Transverse colon (tissue), 4 donors: ENCODE data around the gene NOM1. TPM values are rescaled to one million over a fixed set of nuclear protein-coding genes. Genes with fewer than 3 reads are reported as not detected.
A peak's percentile ranks its signal among the peaks of the same experiment; 100 is the strongest.

Source experiments
- DNase-seq: peaks from one replicate; pipeline ENCODE4 v3.0.0-alpha.2; 2019
- H3K27ac ChIP-seq, 4 donors: fragments of 200-600 bp; sonication (generic); 2 replicates each; pipeline ENCODE4 v1.5.1; 2016 to 2018; ENCODE audit warnings: inconsistent platforms in 4 of 4
- H3K27me3 ChIP-seq: fragments of 200-600 bp; sonication (generic); 2 replicates; pipeline ENCODE4 v1.5.1; 2017; ENCODE audit warnings: inconsistent platforms
- H3K36me3 ChIP-seq, 4 donors: fragments of 200-600 bp; sonication (generic); 2 replicates each; pipeline ENCODE4 v1.5.1; 2017 to 2019; ENCODE audit warnings: inconsistent platforms in 4 of 4
- H3K4me1 ChIP-seq, 4 donors: fragments of 200-600 bp; sonication (generic); 2 replicates each; pipeline ENCODE4 v1.5.1; 2017 to 2020; ENCODE audit warnings: inconsistent platforms in 4 of 4
- H3K4me3 ChIP-seq, 4 donors: fragments of 200-600 bp; sonication (generic); 1 replicate in 1 of 4; 2 replicates in 3 of 4; pipeline versions ENCODE4 v1.5.1 to v1.6.1; 2017 to 2019; ENCODE audit warnings: inconsistent platforms in 4 of 4
- H3K9me3 ChIP-seq, 2 donors: fragments of 200-600 bp; sonication (generic); 2 replicates each; pipeline ENCODE4 v1.5.1; 2017 to 2019; ENCODE audit warnings: inconsistent platforms in 2 of 2
- EP300 ChIP-seq: sonication (generic); formaldehyde crosslinking; IDR thresholded peaks from one replicate; pipeline ENCODE4 v1.6.1; 2017; ENCODE audit warnings: antibody characterized with exemption, low read depth
- POLR2A ChIP-seq: fragments of 450-650 bp; IDR thresholded peaks from one replicate; pipeline ENCODE4 v1.6.1; 2016; ENCODE audit warnings: antibody characterized with exemption, mild to moderate bottlenecking, moderate library complexity
- POLR2AphosphoS5 ChIP-seq, 3 donors: sonication (generic); formaldehyde crosslinking; IDR thresholded peaks; one replicate each; pipeline ENCODE4 v1.6.1; 2016; ENCODE audit warnings: antibody characterized with exemption in 3 of 3
- WGBS, 2 donors: methylation state at CpG; one replicate each; pipeline ENCODE4 v1.1.5; 2018; ENCODE audit warnings: low coverage in 1 of 2; 5-methylcytosine and 5-hydroxymethylcytosine counted together
- in situ Hi-C, 4 donors: fragments of 200-750 bp; cut with MboI; loops; one replicate each; pipeline versions ENCODE4 v1.15.0 to v1.15.1; 2017; ENCODE audit warnings: low sequenced_read_pairs in 3 of 4, low pct_ligation_motif_present in 1 of 4, low pct_unique_long_range_greater_than_20kb in 1 of 4
- intact Hi-C: fragments of 100-400 bp; cut with DNase I; formaldehyde crosslinking; loops from one replicate; pipeline ENCODE4 v1.15.1; 2023; ENCODE audit warnings: low total_unique reads
- total RNA-seq, 4 donors: library from RNA; depleted of rRNA; stranded (reverse); fragments of >200 nt; gene quantifications; one replicate each; pipeline ENCODE4 v1.1.0, GENCODE V29; 2016
- TF ChIP-seq, protein P1 (sequence below), 5 experiments: fragments of 200-600 bp in 3 of 5; fragments of 450-650 bp in 2 of 5; sonication (generic) in 3 of 5; IDR thresholded peaks; 1 replicate in 2 of 5; 2 replicates in 3 of 5; pipeline ENCODE4 v1.5.1; 2016 to 2017; ENCODE audit warnings: antibody characterized with exemption in 5 of 5, inconsistent platforms in 3 of 5, mild to moderate bottlenecking in 2 of 5, moderate library complexity in 1 of 5

Gene NOM1
- total RNA-seq, 4 donors from 2014 or later: 6.6 to 22.4 (median 15.2) TPM

DNA sequence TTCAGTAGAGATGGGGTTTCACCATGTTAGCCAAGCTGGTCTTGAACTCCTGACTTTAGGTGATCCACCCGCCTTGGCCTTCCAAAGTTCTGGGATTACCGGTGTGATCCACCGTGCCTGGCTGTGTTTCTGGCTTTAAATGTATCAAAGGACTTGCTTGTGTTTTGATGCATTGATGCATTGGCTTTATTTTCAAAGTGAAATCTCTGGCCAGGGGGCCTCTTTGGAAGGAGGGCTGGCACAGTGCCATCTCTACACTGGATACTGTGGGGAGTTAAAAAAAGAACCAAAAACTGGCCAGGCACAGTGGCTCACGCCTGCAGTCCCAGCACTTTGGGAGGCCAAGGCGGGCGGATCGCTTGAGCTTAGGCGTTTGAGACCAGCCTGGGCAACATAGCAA lies 44.9 kb downstream of the NOM1 start:
- H3K4me1 ChIP-seq: peaks cover 0 to 7% (median 3%) of the 10 kb centered on the region in 4 donors
- DNase-seq: no peak
- in situ Hi-C loops: no loop called here
- H3K36me3 ChIP-seq: no peaks in the 10 kb centered on the region
- no peaks in the 10 kb centered on the region for H3K9me3 ChIP-seq
- TF ChIP-seq POLR2A (no peak), POLR2AphosphoS5 (IDR thresholded peaks at IDR 0.05) (no peak), EP300 (no peak)
- TF ChIP-seq, protein P1, sequence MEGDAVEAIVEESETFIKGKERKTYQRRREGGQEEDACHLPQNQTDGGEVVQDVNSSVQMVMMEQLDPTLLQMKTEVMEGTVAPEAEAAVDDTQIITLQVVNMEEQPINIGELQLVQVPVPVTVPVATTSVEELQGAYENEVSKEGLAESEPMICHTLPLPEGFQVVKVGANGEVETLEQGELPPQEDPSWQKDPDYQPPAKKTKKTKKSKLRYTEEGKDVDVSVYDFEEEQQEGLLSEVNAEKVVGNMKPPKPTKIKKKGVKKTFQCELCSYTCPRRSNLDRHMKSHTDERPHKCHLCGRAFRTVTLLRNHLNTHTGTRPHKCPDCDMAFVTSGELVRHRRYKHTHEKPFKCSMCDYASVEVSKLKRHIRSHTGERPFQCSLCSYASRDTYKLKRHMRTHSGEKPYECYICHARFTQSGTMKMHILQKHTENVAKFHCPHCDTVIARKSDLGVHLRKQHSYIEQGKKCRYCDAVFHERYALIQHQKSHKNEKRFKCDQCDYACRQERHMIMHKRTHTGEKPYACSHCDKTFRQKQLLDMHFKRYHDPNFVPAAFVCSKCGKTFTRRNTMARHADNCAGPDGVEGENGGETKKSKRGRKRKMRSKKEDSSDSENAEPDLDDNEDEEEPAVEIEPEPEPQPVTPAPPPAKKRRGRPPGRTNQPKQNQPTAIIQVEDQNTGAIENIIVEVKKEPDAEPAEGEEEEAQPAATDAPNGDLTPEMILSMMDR (IDR thresholded peaks at IDR 0.05): no peak
- no peak overlapping the region for H3K4me3 ChIP-seq
- 92% methylated on average over 8 of the region's 8 CpGs; no CpG with 5 or more reads in 1 of the 2 donors for WGBS, 2 donors
- H3K27ac ChIP-seq: no peak overlapping the region
- H3K27me3 ChIP-seq: peaks cover 27% of the 10 kb centered on the region
- intact Hi-C loops: no loop called here

DNA sequence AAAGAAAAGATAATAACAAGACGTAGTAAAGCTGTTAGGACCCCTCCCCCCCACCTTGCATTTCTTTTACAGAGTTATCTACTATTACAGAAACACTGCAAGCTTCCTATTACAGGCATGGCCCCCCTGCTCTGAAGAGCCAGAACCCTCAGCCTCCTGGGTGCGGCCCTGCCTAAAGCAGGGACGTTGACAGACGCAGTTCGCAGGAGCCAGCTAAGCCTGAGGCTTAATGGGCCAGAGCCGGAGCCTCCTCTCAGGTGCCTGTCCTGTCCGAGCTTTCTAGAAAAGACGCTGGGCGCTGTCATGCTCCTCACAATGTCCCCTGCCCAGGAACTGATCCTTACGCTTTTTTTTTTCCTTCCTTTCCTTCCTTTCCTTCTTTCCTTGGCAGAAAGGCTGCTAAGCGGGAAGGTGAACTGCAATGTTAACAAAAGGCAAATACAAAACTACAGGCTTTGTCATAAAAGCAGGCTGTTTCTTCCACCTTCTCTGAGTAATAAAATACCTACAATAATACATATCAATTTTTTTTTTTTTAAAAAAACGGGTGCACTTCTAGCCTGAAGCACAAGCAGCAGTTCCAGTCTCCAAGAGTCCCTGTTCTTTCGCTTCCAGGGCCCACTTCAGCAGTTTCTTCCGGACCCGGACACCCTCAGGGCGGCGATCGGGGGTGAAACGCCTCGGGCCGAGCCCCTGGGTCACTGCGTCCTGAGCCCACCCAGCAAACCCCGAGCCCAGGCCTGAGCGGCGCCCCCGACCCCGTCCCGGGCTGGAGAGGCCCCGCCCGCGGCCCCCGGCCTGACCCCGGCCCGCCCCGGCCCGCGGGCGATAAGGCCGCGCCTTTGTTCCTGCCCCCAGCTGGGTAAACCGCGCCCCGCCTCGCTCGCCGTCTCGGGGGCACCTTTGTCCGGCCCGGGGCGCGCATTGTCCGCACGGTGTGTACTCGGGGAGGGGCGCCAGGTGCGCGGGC lies 49.8 kb downstream of the NOM1 start:
- WGBS, 2 donors: 17 to 28% methylated on average over 6 to 28 of the region's 57 CpGs
- DNase-seq: peak; percentile 46
- Histone ChIP-seq H3K36me3 (no peaks in the 10 kb centered on the region), H3K27me3 (peaks cover 66% of the 10 kb centered on the region), H3K27ac (peak overlapping the region; percentile 76 to 92 (median 90)), H3K9me3 (no peaks in the 10 kb centered on the region), H3K4me3 (peak overlapping the region; percentile 19 to 68 (median 62)), H3K4me1 (peaks cover 13 to 45% (median 31%) of the 10 kb centered on the region in 4 donors)
- in situ Hi-C loops: no loop called here
- intact Hi-C loops: no loop called here
- no peak for TF ChIP-seq EP300
- peak; percentile 15 for TF ChIP-seq POLR2A

DNA sequence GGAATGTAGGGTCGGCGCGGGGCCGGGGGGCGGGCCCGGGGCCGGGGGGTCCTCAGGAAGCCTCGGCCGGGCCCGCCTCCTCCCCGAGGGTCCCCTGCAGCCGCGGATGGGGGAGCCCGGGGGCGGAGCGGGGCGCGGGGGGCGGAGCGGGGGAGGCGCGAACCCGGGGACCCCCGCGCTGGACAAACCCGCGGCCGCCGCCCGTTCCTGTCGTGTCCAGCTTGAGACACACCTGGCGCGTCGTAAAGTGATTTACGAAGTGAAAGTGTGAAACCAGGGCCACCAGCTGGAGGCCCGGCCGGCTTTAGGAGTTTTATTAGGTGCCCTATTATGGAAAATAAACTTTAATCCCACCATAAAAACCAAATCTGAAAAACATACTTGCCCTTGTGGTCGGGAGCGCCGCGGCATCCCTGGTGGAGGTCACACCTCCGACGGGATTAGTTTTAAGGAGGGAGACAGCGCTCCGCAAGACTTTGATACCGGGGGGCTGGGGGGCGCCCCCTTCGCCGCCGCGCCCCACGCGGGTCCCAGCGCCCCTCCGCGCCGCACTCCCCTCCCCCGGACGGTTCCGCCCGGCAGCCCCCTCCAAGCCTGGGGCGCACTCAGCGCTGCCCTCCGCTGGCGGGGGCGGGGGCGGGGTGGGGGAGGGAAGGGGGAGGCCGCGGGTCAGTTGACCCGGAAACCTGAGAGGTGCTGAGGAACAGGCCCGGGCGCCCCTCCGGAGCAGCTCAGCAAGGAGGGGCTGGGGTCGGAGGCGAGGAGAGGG lies 50.6 kb downstream of the NOM1 start:
- WGBS, 2 donors: 3% methylated on average over 54 of the region's 75 CpGs; no CpG with 5 or more reads in 1 of the 2 donors
- peaks cover 69% of the 10 kb centered on the region for H3K27me3 ChIP-seq
- peak; percentile 67 for DNase-seq
- peaks cover 13 to 54% (median 37%) of the 10 kb centered on the region in 4 donors for H3K4me1 ChIP-seq
- in situ Hi-C loops: no loop called here
- H3K36me3 ChIP-seq: no peaks in the 10 kb centered on the region
- peak overlapping the region; percentile 76 to 92 (median 90) for H3K27ac ChIP-seq
- intact Hi-C loops: no loop called here
- peak overlapping the region; percentile 19 to 68 (median 62) for H3K4me3 ChIP-seq
- no peaks in the 10 kb centered on the region for H3K9me3 ChIP-seq
- TF ChIP-seq, protein P1 (IDR thresholded peaks at IDR 0.05): peak in 2 of 5 experiments; percentile 36 to 43
- TF ChIP-seq EP300 (no peak), POLR2A (peak; percentile 29), POLR2AphosphoS5 (IDR thresholded peaks at IDR 0.05) (peak in 2 of 3 donors; percentile 23 to 28)

DNA sequence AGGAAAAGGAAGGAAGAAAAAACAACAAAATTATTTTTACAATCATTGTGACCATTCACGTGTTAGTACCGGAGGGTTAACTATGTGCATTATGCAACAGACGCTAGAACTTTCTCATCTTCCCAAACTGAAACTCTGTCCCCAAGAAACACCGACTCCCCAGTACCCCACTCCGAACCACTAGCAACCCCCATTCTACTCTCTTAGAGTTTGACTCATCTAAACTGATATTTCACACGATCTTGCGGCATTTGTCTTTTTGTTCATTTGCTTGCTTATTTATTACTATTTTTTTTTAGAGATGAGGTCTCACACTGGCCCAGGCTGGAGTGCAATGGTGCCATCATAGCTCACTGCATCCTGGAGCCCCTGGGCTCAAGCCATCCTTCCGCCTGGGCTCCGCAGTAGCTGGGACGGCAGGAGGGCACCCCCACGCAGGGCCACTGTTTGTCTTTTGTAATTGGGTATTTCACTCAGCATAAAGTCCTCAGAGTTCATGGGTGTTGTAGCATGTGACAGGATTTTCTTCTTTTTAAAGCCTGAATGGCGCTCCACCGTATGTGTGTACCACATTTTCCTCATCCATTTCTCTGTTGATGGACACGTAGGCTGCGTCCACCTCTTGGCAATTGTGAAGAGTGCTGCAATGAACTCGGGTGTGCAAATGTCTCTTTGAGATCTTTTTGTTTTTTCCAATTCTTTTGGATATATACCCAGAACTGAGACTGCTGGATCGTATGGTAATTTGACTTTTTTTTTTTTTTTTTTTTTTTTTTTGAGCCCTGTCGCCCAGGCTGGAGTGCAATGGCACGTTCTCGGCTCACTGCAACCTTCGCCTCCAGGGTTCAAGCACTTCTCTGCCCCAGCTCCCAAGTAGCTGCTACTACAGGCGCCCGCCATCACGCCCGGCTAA lies 51.5 kb downstream of the NOM1 start:
- Histone ChIP-seq H3K4me1 (peaks cover 13 to 62% (median 44%) of the 10 kb centered on the region in 4 donors), H3K27me3 (peaks cover 78% of the 10 kb centered on the region), H3K27ac (peak overlapping the region; percentile 76 to 92 (median 90)), H3K9me3 (no peaks in the 10 kb centered on the region), H3K36me3 (no peaks in the 10 kb centered on the region), H3K4me3 (peak overlapping the region; percentile 19 to 68 (median 62))
- TF ChIP-seq POLR2AphosphoS5 (IDR thresholded peaks at IDR 0.05) (no peak), EP300 (no peak), POLR2A (no peak)
- TF ChIP-seq, protein P1 (IDR thresholded peaks at IDR 0.05): no peak
- in situ Hi-C loops: no loop called here
- no peak for DNase-seq
- 28 to 34% methylated on average over 16 to 25 of the region's 25 CpGs for WGBS, 2 donors
- intact Hi-C loops: no loop called here
